GM19324 (cell line): ENCODE measurements around the gene ATXN7L2.

Experiments
- ATAC-seq: cut with Tn5 transposase; IDR thresholded peaks from one replicate; pipeline ENCODE4 v1.9.1; 2021; ENCODE audit warnings: mild to moderate bottlenecking, moderate library complexity; ENCODE audit not compliant: unreplicated experiment, low FRiP score

The ATXN7L2 gene

DNA sequence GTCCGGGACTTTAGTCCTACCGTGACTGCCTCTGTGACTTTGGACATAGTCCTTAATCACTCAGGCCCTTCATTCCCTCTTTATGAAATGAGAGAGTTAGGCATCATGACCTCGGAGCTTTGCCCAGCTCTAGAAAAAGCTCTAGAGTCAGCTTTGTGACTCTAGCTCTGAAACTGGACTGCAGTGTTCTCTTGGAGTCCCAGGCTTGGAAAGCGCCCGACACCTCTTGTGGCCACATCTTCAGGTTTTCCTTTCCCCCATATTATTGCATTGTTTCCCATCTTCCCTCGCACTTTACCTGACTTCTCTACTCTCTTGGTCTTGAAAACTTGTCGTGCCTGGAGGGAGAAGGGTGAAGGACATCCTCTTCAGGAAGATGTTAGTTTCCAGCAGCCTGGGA lies 38.3 kb downstream of the ATXN7L2 start:
- no peak for ATAC-seq

DNA sequence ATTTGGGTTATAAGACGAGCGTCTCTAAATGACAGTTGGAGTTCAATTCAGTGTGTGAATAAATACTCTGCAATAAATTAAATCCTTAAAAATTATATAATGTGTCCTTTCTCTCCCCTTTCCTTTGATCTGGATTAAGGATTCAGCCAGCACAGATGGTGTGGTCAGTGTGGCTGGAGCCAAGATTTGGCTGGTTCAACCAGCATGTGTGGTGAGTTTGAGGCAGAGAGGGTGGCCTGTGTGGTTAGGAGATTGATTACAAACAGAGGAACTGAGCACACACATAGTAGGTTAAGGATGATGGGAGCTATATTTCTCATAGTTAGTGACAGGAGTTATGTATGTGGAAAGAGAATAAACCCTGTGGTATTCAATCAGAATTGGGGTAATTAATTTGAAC lies 40.0 kb downstream of the ATXN7L2 start:
- no peak for ATAC-seq

DNA sequence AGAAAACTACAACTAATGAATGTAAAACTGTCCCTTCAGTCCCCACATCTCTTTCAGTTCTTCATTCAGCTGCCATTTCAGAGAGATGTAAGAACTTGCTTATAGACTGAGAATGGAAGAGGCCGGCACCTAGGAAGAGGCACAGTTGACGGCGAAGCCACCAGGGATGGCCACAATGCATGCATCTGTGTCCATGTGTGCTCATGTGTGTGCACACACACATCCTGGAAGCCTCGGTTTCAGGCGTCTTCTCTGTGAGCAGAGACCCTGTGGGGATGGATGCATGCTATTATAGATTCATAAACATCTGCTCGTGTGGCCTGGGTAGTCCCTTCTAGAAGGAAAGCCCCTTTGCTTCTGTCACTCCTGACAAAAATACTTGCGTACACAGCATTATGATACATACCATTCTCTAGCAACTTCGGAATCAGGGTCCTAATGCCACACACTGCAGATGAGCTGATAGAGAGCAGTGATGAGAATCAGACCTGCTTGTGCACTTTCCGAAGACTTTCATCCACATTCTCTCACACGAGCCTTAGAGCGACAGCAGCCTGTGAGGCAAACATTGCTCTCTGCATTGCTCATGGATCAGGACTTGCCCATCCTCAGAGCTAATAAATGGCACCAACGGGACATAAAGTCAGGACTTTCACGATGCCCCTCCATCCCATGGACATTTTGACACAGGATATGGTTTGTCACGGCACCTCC lies 43.5 kb downstream of the ATXN7L2 start:
- ATAC-seq = no peak

DNA sequence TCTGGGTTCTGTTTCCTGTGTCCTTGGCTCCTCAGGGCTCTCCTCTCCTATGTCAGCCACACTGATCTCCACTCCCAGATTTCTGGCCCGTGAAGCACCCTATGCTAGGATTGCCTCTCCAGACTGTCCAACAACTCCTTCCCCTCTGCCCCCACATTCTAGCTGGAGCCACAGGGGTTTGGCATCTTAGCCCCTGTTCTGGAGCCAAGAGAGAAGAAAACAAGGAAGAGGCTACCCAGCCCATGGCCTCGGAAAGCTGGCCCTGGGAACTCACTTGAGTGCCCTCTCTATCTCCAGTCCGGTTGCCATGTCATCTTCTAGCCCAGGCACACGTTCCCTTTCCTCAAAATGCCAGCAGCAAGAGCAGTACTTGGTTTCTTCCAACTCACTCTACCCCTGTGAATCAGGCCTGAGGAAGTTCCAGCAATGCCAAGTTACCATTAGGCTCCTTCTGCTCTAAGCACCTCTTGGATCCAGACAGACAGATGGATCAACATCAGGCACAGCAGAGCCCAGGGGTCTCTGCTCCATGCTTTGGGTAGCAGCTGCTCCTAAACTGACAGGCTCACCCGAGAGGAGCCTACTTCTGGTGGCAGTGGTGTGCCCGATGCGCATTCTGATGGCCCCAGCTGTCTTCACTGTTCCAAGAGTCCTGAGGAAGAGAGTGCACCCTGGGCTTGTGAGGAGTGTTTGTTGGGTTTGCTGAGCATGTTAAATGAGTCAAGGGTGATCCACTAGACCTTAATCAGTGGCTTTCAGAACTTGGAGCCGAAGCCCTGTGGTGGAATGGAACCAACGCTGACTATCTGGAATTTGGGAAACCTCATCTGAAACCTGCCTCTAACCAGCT lies 44.4 kb downstream of the ATXN7L2 start:
- ATAC-seq = no peak

DNA sequence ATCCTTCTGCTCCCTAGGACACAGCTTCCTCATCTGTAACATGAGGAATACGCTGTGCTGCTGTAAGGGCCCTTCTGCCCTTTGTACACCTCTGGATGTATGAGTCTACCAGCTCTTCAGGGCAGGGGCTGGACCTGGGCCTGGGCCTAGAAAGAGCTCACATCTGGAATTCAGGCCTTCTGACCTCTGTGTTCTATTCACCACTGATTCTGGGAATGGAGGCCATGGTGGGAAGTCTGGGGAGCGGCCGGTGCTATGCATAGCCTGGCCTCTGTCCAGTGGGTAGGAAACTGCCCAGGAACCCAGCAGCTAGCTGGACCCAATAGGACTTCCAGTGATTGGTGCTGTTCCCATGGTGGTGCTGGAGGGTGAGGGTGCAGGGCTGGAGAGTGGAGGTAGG lies 45.0 kb downstream of the ATXN7L2 start:
- ATAC-seq = no peak

DNA sequence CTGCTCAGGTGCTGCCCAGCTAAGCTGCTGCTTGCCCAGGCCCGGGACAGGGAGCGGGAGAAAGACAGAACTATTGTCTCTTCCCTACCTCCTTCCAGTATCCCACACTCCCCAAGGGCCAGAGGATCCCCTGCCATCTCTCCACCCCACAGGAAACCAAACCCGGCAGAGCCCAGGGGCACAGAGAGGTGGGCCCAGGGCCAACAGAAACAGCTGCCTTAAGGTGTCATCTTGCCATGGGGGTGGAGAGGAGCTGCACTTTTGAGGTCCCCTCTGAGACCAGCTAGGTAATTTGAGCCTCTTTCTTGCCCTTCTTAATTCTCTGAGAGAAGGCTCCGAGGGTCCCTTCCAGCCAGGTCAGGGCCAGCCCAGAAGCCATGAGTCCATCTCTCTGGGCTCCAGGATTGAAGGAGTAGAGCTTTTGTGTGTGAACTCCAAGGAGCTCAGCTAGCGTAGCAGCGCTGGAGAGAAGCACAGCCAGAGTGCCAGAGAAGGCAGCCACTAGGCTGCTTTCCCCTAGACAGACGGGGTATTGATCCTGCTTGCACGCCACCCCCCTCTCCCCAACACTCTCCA lies 46.3 kb downstream of the ATXN7L2 start:
- ATAC-seq = no peak

DNA sequence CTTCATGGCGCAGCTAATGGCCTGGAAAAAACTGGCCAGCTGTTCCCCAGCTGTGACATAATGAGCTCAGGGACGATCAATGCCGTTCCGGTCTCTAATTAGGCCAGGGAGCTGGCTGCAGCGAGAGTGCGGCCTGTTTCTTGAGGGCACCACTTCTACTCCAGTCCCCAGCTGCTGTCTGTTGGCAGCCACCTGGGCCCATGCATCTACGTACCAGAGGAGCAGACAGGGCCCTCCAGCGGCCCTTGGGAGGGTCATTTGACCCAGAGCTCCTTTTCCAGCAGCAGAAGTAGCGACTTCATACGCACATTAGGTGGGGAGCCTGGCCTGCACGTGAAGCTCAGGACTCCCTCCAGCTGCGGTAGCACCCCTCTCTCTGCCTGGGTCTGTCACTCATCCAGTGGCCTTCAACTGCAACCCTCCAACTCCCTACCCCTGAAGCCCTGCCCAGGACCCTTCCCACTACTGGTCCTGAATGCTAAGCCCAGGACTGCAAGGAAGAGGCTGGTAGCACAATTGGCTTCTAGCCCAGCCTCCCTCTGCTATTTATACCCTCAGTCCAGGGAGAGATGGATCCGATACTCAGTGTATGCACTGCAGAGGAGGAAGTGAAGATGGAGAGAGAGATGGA lies 46.9 kb downstream of the ATXN7L2 start:
- ATAC-seq = no peak

DNA sequence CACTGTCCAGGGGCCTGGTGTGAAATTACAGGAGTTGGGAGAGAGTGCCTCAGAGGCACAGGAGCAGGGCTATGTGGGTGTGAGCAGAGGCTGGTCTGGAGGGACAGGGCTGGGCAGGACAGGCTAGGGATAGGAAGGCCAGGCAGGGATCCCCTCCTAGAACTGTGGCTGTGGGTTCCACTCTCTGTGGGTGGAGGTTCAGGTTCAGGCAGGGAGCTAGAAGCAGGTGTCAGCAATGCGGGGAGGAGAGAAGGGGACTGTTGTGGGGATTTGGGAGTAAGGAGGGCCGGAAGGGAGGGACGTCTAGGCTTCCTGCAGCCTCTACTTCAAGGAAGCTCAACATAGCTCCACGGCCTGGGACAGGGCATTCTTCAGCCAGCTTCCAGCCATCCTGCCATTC lies 47.7 kb downstream of the ATXN7L2 start:
- ATAC-seq = no peak

DNA sequence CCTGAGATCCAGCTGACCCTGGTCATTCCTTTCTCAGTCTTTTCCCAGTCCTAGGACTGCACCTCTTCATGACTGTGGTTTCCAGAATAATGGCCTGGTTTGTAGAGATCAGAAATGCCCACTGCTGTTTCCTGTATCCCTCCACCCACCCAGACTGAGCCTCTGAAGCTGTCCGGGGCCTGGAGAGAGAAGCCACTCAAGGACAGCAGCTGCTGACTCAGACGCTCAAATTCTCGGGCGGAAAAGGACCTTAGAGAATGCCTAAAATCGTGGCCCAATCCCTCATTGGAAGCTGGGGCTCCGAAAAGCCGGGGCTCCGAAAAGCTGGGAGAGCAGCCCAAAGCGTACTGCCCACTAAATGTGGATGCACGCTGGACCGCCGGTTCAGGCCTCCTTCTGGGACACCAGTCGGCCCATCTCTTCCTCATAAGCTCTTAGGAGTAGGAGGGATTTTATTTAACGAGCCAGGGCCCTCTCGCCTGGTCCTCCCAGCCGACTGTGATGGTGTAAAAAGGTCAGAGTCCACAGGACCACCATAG lies 48.2 kb downstream of the ATXN7L2 start:
- ATAC-seq = no peak

DNA sequence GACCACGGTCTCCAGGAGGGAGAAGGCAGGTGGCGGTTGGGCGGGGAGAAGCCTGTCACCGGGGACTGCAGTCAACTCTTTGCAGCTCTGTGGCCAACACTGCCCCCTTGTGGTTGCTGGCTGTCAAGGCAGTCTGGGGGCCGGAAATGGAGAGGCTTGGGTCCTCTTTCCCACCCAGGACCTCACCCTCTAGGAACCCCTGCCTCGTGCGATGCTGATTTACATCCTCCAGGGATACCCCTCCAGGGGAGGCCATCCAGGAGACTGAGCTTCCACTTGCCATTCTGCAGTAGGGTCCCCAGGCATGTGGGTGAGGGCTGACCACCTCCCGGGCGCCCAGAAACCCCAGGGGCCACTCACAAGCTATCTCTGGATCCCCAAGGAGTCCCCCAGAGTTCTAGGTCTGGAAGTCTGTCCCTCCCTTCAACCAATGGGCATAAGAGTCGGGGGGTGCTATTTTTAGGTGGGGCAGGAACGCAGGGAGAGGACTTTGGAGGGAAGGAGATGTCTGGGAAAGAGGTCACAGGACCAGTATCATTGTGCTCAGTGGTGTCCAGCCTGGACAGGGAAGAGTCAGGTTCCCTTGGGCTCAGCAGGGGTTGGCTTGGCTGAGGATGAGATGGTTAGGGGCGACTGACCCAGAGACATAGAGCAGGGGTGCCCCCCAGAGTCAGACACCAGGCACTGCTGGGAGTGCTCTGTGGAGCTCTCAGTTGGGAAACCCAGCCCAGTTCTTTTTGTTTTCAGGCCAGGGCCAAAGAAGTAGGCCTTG lies 48.8 kb downstream of the ATXN7L2 start:
- ATAC-seq = peak; percentile 40

DNA sequence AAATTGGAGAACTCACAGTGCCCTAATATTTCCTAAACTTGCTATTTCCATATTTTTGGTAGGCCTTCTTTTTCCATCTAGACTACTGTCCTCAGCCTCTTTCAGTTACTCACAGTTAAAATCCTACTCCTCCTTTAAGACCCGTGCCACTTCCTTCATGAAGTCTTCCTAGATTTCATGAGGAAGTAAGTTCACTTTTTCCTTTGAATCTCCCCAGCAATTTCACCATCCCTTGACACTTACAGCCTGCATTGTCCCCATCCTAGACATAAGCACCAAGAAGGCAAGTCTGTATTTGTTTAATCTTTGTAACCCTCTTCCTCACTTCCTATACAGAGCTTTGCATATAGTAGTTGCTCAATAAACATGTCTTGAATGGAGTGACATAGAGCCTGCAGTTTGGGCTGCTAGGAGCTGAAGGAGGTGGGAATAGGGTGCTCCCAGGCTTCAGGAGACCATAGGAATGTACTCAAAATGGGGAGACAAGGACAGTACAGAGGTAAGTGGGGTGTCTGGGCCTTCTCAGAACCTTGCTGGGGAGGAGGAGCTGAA lies 50.7 kb downstream of the ATXN7L2 start:
- ATAC-seq = no peak

DNA sequence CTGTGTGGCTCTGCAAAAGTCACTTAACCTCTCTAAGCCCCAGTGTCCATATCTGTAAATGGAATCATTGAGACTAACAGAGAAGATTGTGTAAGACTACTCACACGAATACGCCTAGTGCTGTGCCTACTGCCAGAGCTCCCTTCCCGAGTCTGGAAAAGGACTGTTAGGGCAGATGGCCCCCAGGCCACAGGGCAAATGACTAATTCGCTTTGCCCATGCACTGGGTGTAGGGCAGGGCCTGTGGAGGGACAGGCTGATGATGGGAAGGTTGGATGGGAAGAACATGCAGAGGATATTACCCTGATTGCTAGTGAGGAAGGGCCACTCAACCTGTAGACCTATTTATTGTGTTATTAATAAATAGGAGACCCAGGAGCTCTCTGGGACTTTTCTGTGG lies 51.8 kb downstream of the ATXN7L2 start:
- ATAC-seq = no peak

DNA sequence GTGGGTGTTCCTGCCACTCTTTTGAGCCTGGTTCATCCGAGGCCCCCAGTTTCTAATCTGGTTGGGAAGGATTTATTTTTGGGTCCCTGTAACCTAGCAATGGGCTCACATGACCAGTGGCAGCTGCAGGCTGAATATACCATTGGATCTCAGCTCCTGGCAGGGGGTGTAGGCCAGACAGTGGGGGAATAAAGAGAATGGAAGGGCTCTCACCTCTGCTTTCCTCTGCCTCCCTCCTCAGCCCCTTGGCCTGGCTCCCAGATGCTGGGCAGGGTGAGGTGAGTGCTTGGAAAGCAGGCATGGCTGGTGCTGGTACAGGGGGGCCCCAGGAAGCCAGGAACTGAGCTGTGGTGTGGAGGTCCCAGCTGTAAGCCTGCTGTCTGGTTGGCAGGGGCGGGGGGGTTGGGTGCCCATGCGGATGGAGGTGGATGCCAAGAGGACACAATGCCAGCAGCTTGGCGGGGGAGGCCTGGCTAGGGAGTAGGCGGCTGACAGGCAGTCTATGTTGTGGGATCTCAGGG lies 52.3 kb downstream of the ATXN7L2 start:
- ATAC-seq = no peak

DNA sequence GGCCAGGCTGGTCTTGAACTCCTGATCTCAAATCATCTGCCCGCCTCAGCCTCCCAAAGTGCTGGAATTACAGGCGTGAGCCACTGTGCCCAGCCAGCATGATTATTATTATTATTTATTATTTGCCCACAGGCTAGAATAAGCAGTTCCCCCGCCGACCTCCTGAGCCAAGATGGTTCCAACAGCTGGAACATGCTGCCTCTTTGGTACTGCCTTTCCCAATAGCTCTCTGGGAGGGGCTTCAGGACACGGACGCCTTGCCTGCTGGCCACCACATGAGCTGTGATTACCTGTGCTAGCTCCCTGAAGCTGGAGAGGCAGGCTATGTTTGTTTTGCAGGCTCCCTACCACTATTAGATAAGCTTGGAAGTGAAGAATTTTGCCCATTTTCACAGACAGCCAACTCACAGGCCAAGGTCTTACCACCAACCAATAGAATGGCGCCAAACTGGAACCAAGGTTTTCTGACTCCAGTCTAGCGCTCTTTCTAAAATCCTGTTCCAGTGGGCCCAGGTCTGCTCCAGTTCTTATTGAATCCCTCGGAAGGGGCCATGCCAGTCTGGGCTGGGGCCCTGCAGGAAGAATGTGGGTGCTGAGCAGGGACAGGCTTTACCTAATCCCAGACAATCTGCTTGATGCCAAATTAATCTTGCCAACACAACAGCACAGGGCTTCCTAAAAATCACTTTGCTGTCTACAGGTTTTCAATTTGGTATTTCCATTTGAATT lies 53.9 kb downstream of the ATXN7L2 start:
- ATAC-seq = no peak

DNA sequence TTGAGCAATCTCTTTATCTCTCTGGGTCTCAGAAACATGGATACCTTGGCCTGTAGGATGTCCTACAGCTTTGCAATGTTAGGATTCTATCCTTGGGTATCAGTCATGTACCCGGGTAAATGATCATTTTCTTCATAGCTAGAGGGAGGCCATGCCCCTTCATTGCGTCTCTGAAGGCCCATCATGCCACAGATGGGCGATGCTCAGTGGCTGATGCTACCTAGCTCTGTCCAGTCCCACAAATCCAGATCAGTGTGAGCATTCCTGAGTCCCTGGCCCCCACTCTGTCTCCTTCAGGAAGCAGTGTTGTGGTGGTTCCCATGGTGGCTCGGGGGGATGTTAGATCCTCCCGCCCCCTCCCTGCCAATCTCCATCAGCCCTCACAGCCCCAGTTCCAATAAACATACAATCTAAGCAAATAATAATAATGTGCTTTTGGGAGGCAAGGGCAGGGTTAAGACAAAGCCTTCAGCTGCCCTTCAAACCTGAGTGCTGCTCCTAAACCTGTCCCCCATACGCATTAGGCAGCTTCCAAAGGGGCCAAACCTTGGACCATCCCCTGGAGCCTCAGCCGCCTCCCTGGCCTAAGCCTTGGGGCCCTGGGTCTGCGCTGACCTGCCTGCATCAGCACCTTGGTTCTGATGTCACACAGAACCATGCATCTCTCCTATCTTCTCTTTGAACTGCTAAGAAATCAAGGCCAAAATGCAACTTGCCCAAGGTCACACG lies 55.3 kb downstream of the ATXN7L2 start:
- no peak for ATAC-seq

DNA sequence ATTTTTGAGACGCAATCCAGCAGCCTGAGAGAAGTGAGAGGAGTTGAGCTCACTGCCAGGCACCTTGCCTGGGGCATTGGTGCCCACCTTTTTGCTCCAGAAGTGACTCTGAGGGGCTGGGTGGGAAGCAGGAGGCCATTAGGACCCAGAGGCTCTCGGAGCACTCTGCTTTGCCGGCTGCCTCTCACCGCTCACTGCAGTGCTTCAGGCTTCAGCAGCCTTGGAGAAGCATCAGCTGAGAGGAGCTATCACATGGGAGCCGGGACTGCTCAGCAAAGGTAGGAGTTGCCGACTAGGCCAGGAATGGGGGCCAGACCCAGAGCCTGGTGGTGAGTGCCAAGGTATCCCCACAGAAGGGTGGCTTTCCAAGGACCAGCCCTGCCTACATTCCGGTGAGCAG lies 56.0 kb downstream of the ATXN7L2 start, which contains the start of gene GPR61:
TSS of gene GPR61 (plus strand) at position 197 of the 400 bp plus-strand sequence. CDS start 3,151 bp downstream, outside the sequence.
- no peak for ATAC-seq

DNA sequence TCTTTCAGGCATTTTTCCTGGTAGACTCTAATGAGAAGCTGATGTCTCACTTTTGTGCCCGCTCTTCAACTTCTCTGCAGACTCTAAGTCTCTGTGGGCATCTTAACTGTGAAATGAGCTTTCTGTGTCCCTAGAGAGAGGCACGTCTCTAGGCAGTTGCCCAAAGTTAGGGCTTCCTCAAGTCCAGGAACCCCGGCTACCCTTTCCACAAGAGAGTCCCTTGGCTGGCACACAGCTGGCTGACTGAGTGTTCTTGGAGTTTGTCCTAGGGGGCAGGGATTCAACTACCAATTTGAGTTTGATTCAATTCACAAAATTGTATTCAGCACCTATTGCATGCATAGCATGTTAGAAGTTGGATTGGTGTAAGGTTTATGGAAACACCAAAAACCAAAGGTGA lies 57.4 kb downstream of the ATXN7L2 start:
- no peak for ATAC-seq
